ENCODE measurements around the gene REG3A.

The REG3A gene

GRCh38 chr2:79159653-79160052, at the start of gene REG3A:
Gene REG3A, minus strand, starts transcription at chr2:79159753. Its CDS starts 348 bp downstream, at chr2:79159405.
- no peak for DNase-seq

- no peak for DNase-seq
Measured at GRCh38 chr2:79200762-79201161, 41.2 kb upstream of the REG3A start.

- DNase-seq, result no peak
Measured at GRCh38 chr2:79191816-79192215, 32.3 kb upstream of the REG3A start.

GRCh38 chr2:79191081-79191480, 31.5 kb upstream of the REG3A start:
- DNase-seq, result no peak

GRCh38 chr2:79189465-79189864, 29.9 kb upstream of the REG3A start:
- no peak for DNase-seq

GRCh38 chr2:79181617-79182016, 22.1 kb upstream of the REG3A start:
- DNase-seq, result no peak

- no peak for DNase-seq
Measured at GRCh38 chr2:79180092-79180491, 20.5 kb upstream of the REG3A start.

GRCh38 chr2:79179036-79179435, 19.5 kb upstream of the REG3A start:
- no peak for DNase-seq

- DNase-seq, result no peak
Measured at GRCh38 chr2:79178076-79178674, 18.6 kb upstream of the REG3A start.

GRCh38 chr2:79171348-79171958, 11.9 kb upstream of the REG3A start:
- DNase-seq, result no peak

- no peak for DNase-seq
Measured at GRCh38 chr2:79162801-79163200, 3.2 kb upstream of the REG3A start.

GRCh38 chr2:79162132-79162531, 2.6 kb upstream of the REG3A start:
- DNase-seq, result no peak

- DNase-seq, result no peak
Measured at GRCh38 chr2:79159030-79159429, 523 bp downstream of the REG3A start.

- DNase-seq, result no peak
Measured at GRCh38 chr2:79155826-79156476, 3.6 kb downstream of the REG3A start.

- DNase-seq, result no peak
Measured at GRCh38 chr2:79139423-79139822, 20.1 kb downstream of the REG3A start.

- DNase-seq, result no peak
Measured at GRCh38 chr2:79138385-79138784, 21.2 kb downstream of the REG3A start.

- DNase-seq, result no peak
Measured at GRCh38 chr2:79131687-79132086, 27.9 kb downstream of the REG3A start.

- DNase-seq, result no peak
Measured at GRCh38 chr2:79129804-79130203, 29.7 kb downstream of the REG3A start.

GRCh38 chr2:79129260-79129659, 30.3 kb downstream of the REG3A start:
- DNase-seq, result no peak

GRCh38 chr2:79128406-79128805, 31.1 kb downstream of the REG3A start:
- DNase-seq, result no peak

GRCh38 chr2:79125721-79125985, 33.9 kb downstream of the REG3A start:
- no peak for DNase-seq

GRCh38 chr2:79124907-79125720, 34.4 kb downstream of the REG3A start:
- DNase-seq, result no peak

- DNase-seq, result no peak
Measured at GRCh38 chr2:79122676-79123075, 36.9 kb downstream of the REG3A start.

GRCh38 chr2:79120194-79120713, 39.3 kb downstream of the REG3A start, which contains the start of gene REG1A:
Gene REG1A, plus strand, starts transcription at chr2:79120488. Its CDS starts 374 bp downstream, at chr2:79120862.
- DNase-seq, result no peak
